Pancreas (tissue), 10 donors: ENCODE data around the gene SSH3. TPM values are rescaled to one million over a fixed set of nuclear protein-coding genes. Genes with fewer than 3 reads are reported as not detected.

ENCODE experiments used
- ATAC-seq, 4 donors: fragments of 200-7000 bp; cut with Tn5 transposase; one replicate each; pipeline versions ENCODE4 v1.8.0 to v1.9.1; 2020; ENCODE audit warnings: mild to moderate bottlenecking in 4 of 4, moderate library complexity in 4 of 4
- DNase-seq, 6 donors: peaks; one replicate each; pipeline ENCODE4 v3.0.0-alpha.2; 2020
- FAIRE-seq: peaks from 2 replicates; lab custom pipeline; 2012; peaks lifted over from hg19 to GRCh38; lab: Jason Lieb, UNC
- H3K27ac ChIP-seq, 4 donors: fragments of 200-600 bp; sonication (generic); 1 replicate in 3 of 4; 2 replicates in 1 of 4; pipeline versions ENCODE4 v1.5.0 to v1.8.0; 2020
- H3K27me3 ChIP-seq, 4 donors: fragments of 200-600 bp; one replicate each; pipeline ENCODE4 v1.8.0; 2021
- H3K36me3 ChIP-seq, 3 donors: fragments of 200-600 bp; sonication (generic) in 1 of 3; one replicate each; pipeline versions ENCODE4 v1.5.0 to v1.8.0; 2020 to 2021
- H3K4me1 ChIP-seq, 3 donors: fragments of 200-600 bp; one replicate each; pipeline ENCODE4 v1.8.0; 2021
- H3K4me3 ChIP-seq, 4 donors: fragments of 200-600 bp; sonication (generic) in 2 of 4; one replicate each; pipeline versions ENCODE4 v1.5.0 to v1.8.0; 2020 to 2021
- H3K9me3 ChIP-seq, 4 donors: fragments of 200-600 bp; one replicate each; pipeline ENCODE4 v1.8.0; 2021
- WGBS, 2 donors: extraction: QIAGEN DNeasy Blood & Tissue Kit; methylation state at CpG; one replicate each; pipeline ENCODE4 v1.1.7; 2013; 5-methylcytosine and 5-hydroxymethylcytosine counted together
- intact Hi-C, 3 donors: fragments of 100-400 bp; cut with DNase I; formaldehyde crosslinking; loops; one replicate each; pipeline versions ENCODE4 v1.11.1 to v1.14.2; 2022
- polyA plus RNA-seq, 2 donors: library from polyadenylated mRNA; stranded (reverse); fragments of 200-250 nt; gene quantifications; one replicate each; pipeline ENCODE4 v1.2.3, GENCODE V29; 2013
- total RNA-seq, 6 donors: library from RNA; stranded (reverse); fragmentation: NEBNext Ultra II Directional in 4 of 6; extraction: Animal tissue kit (Norgen Biotek cat#: 25700) in 4 of 6; gene quantifications; one replicate each; pipeline versions ENCODE4 v1.2.1 to v1.2.4, GENCODE V29; 2021 to 2023
- TF ChIP-seq, protein P1 (sequence below), 4 donors: fragments of 200-600 bp; sonication (generic) in 3 of 4; IDR thresholded peaks; one replicate each; pipeline versions ENCODE4 v1.5.0 to v1.8.0; 2021; ENCODE audit warnings: antibody characterized with exemption in 4 of 4
- donor health status: healthy with polysubstance abuse.
- donor health status: DM: no; HTN: no; CAD: no; lungs with moderate emphysema.
- donor health status: DM: no; HTN: no; CAD: no.
- donor health status: control.
- donor health status: control.
- donor health status: Bipolar disorder and iron deficiency.
- donor health status: DM: yes; HTN: yes; CAD: no.
- donor health status: DM: no; HTN: no; CAD: no.
- donor health status: DM: no; HTN: no; CAD: no.
- donor health status: DM: yes; HTN: yes; CAD: no.

The SSH3 gene
- total and polyA plus RNA-seq, 8 donors = 15.2 to 29.2 (median 23.3) TPM

DNA sequence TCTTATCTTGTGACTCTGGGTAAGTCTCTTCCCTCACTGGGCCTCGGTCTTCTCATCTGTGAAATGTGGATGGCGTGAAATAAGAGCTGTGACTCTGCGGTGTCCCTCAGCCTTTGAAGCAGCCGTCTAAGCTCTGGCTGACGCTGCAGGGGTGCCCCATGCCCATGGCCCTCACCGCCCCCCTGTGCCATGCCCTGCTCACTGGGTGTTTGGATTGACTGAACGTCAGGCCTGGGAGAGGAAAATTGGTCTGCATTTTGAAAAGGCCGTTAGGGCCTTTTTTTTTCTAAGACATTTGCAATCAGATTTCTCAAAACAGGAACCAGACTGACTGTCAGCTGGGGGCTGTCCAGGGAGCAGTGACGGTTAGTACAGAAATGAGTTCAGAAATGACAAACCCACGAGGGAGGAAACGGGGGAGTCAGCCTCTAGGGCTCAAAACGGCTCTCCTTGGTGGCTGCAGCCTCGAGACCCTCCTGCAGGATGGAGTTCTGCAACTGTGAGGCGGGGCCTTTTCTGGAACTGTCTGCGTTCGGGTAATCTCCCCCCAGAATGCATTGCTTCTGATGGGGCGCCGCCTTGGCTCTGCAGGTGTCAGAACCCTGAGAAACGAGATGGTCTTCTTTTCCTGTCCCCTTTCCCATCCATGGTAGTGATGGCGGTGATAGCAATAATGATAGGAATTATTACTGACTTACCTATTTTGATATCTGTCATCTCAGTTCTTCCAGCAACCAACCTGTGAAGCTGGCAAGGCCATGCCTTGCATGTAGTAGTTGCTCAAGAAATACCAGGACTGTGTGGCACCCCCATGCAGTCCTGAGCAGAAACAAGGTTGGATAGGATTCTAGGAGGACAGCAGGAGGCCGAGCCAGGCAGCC, 35.0 kb upstream of the SSH3 start:
- peak in 3 of 6 donors; percentile 9 to 26 (median 20) for DNase-seq
- Histone ChIP-seq H3K36me3 (no peaks in the 10 kb centered on the region), H3K9me3 (no peaks in the 10 kb centered on the region), H3K4me3 (peak overlapping the region in 2 of 4 donors; percentile 92 to 96), H3K27ac (peak overlapping the region in 3 of 4 donors; percentile 46 to 78 (median 69)), H3K27me3 (no peaks in the 10 kb centered on the region), H3K4me1 (peaks cover 21 to 30% (median 29%) of the 10 kb centered on the region in 3 donors)
- 77 to 84% methylated on average over 21 of the region's 21 CpGs for WGBS, 2 donors
- ATAC-seq = no peak
- TF ChIP-seq, protein P1, sequence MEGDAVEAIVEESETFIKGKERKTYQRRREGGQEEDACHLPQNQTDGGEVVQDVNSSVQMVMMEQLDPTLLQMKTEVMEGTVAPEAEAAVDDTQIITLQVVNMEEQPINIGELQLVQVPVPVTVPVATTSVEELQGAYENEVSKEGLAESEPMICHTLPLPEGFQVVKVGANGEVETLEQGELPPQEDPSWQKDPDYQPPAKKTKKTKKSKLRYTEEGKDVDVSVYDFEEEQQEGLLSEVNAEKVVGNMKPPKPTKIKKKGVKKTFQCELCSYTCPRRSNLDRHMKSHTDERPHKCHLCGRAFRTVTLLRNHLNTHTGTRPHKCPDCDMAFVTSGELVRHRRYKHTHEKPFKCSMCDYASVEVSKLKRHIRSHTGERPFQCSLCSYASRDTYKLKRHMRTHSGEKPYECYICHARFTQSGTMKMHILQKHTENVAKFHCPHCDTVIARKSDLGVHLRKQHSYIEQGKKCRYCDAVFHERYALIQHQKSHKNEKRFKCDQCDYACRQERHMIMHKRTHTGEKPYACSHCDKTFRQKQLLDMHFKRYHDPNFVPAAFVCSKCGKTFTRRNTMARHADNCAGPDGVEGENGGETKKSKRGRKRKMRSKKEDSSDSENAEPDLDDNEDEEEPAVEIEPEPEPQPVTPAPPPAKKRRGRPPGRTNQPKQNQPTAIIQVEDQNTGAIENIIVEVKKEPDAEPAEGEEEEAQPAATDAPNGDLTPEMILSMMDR (IDR thresholded peaks at IDR 0.05) = no peak
- intact Hi-C loops = loop anchor here in 2 of 3 donors (5.0 kb wide), 2 partner anchors 44 to 109 kb away; no protein-coding TSS in a partner anchor
- no peak for FAIRE-seq

DNA sequence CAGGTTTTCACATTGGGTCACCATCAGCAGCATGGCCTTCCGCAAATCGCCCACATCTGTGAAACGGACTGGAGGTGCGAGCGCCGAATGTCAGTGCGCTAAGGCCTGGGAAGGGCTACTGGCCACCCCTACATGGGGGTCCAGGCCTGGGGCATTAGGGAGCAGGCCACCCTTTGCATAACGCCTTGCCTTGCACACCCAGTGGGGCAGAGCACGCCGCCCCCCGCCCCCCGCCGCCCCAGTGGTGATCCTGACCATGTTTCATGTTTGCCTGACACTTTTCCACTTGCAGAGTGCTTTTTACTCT, 34.4 kb upstream of the SSH3 start:
- TF ChIP-seq, protein P1 (IDR thresholded peaks at IDR 0.05) = no peak
- Histone ChIP-seq H3K4me1 (peaks cover 21 to 33% (median 30%) of the 10 kb centered on the region in 3 donors), H3K9me3 (no peaks in the 10 kb centered on the region), H3K4me3 (peak overlapping the region in 1 of 4 donors; percentile 32), H3K27ac (peak overlapping the region in 2 of 4 donors; percentile 78), H3K27me3 (no peaks in the 10 kb centered on the region), H3K36me3 (no peaks in the 10 kb centered on the region)
- WGBS, 2 donors = 87 to 92% methylated on average over 13 of the region's 13 CpGs
- intact Hi-C loops = loop anchor here in 2 of 3 donors (5.0 kb wide), 2 partner anchors 43 to 108 kb away; no protein-coding TSS in a partner anchor
- FAIRE-seq = no peak
- ATAC-seq = no peak
- DNase-seq = peak in 1 of 6 donors; percentile 27

DNA sequence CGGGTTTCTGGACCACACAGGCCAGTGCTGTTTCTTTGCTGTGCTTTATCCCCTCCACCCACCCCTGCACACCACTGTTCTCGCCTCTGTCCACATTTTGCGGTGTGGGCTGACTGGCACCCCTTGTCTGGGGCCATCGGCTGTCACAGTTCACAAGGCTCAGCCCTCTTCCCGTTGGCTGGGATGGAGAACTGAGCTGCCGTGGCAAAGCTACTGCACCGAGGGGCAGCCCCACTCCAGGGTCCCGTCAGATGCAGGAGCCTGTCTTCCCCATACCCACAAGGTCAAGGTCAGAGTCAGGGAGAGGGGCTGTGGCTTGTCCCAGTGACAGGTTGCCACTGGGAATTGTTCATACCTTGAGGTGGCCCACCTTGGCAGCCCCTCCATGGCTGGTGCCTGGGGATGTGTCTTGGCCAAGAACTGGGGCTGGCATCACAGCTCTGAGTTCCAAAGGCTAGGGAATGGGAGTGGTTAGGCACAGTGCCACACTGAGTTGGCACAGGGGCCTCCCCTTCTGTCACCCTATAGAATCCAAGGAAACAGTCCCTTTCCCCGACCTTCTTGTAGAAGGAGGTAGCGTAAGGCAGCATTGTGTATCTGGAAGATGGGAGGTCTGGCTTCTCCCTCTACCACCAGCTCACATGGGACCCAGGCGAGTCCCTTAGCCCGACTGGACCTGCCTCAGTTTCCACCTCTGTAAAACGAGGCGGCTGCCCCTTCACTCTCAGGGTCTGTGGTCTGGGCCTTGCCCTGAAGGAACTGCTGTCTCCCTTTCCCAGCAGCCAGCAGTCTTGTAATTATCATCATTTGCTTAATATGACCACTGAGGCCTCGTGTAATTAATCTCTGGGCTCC, 33.7 kb upstream of the SSH3 start:
- ATAC-seq = no peak

More for the DNA sequence above, 33.7 kb upstream of the SSH3 start:
- Histone ChIP-seq H3K9me3 (no peaks in the 10 kb centered on the region), H3K4me1 (peaks cover 21 to 38% (median 30%) of the 10 kb centered on the region in 3 donors), H3K27ac (peak overlapping the region; percentile 45 to 78 (median 76)), H3K36me3 (no peaks in the 10 kb centered on the region), H3K4me3 (peak overlapping the region in 3 of 4 donors; percentile 3 to 32 (median 17)), H3K27me3 (no peaks in the 10 kb centered on the region)
- FAIRE-seq (no peak), DNase-seq (peak in 3 of 6 donors; percentile 25 to 64 (median 46))
- 53% methylated on average over 15 of the region's 15 CpGs for WGBS, 2 donors
- TF ChIP-seq, protein P1 (IDR thresholded peaks at IDR 0.05) = no peak
- intact Hi-C loops = loop anchor here in 2 of 3 donors (5.0 kb wide), 2 partner anchors 43 to 108 kb away; no protein-coding TSS in a partner anchor
